Activated naive CD4-positive, alpha-beta T cell treated with Interleukin-2 at 50 U/mL for 16 hours (primary cell): Measurements from ENCODE around the gene SRGAP2B.
"Not testable (repeated sequence)": the region's sequence is repeated elsewhere in the genome, so short reads cannot be mapped to it uniquely, and the experiment has no call there.

ENCODE experiments used
- DNase-seq: peaks from one replicate; pipeline ENCODE4 v3.0.0-alpha.2; 2020

Gene SRGAP2B

GRCh38 chr1:145082483-145083255 lies 12.5 kb downstream of the SRGAP2B start:
- DNase-seq = not testable (repeated sequence)

- DNase-seq = not testable (repeated sequence)
Measured at GRCh38 chr1:145080193-145080592, 14.9 kb downstream of the SRGAP2B start.

- not testable (repeated sequence) for DNase-seq
Measured at GRCh38 chr1:145079737-145080136, 15.4 kb downstream of the SRGAP2B start.

DNA sequence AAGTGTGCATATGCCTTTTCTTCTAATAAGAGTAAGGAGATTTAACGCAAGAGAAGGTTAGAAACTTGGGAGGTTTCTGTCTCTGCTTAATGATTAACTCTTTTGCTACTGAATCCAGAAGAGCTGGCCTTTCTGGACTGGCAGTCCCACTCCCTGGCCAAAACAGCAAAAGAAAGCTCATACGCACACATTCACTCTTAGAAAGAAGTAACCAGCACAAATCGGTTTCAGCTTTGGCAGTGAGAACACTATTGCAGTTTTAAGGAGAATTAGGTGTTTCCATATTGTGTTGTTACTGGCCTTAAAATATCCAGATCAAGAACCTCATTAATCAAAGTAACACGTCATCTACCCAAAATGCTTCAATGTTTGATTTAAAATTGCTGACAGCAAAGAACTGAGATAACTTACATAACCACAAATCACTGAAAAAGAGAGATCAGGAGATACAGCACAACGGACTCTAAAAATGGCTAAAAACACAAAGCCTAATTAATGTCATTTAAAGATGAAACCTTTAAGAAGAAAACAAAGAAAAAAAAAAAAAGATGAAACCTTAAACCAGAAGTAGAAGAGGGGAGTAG lies 16.2 kb downstream of the SRGAP2B start:
- not testable (repeated sequence) for DNase-seq

DNA sequence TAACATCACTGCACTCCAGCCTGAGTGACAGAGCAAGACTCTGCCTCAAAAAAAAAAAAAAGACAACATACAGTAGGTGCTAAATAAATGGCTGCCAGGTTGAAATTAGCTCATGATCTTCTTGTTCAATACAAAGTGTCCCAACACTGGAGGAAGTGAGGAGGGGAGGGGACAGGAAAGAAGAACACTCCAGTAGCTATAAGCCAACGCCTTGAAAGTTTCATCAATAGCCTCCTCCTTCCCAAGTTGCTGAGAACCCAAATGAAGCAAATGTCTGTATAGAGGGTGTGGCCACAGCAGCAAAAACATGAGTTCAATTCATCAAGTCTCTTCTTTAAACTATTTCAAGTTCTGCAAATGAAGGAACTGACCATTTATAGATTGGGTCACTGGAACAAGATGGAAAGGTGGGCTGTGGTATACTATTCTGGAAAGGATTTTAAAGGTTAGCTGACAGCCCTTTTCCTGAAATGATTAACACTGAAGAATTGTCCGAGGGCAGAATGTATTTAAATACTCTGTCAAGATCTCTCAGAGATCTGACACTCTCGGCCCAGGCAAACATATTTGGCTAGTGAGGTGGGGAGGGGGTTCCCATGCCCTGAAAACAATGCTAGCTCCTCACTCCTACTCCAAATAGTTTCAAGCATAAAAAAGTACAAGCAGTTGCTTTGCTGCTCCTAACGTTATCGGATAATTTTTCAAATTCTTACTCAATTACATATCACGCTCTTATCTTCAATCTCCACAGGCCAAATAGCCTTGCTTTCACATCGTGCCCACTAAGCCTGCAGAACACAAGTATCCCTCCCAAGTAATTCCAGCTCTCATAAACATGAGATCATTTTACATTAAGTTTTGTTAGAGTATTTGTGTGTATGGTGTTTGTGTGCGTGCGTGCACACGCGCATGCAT lies 17.0 kb downstream of the SRGAP2B start:
- not testable (repeated sequence) for DNase-seq

DNA sequence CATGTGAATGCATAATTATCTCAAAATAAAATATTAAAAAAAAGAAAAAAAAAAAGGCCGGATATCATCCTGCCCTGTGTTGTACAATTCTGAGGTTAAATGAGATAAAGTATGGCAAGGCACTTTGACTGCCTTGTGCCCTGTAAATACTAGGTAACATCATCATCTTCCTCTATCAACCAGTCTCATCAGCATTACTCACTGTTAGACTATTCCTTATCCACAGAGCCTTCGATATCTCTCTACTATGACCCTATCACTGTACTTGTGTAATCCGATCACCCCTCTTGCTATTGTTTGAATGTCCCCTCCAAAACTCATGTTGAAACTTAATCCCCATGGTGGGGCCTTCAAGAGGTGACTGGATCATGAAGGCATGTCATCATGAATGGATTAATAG lies 18.3 kb downstream of the SRGAP2B start:
- DNase-seq = not testable (repeated sequence)

DNA sequence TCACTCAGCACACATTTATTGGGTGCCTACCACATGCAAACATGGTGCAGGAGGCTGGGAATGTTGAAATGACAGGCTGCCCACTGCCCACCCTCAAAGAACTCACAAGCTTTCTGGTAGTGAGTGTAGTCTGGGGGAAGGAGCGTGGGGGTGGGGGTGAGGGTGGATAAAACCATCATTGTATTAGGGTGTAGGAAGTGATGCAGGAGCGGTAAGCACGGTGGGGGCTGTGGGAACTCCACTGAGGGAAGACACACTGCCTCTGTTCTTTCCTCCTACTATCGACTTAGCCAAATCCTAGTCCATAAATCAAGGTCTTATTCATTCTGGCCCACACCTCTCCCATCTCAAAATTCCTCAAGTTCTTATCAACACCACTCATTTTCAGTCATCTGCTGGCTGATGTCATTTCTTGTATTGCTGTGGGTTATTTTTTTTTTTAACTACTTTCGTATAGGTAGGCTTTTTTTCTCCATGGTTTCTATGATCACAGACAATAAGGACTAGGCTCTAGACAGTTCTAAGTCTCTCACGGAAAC lies 21.0 kb downstream of the SRGAP2B start:
- not testable (repeated sequence) for DNase-seq

- not testable (repeated sequence) for DNase-seq
Measured at GRCh38 chr1:145071569-145071968, 23.6 kb downstream of the SRGAP2B start.

- DNase-seq = not testable (repeated sequence)
Measured at GRCh38 chr1:145066486-145066885, 28.6 kb downstream of the SRGAP2B start.

GRCh38 chr1:145065194-145065826 lies 29.8 kb downstream of the SRGAP2B start:
- not testable (repeated sequence) for DNase-seq

DNA sequence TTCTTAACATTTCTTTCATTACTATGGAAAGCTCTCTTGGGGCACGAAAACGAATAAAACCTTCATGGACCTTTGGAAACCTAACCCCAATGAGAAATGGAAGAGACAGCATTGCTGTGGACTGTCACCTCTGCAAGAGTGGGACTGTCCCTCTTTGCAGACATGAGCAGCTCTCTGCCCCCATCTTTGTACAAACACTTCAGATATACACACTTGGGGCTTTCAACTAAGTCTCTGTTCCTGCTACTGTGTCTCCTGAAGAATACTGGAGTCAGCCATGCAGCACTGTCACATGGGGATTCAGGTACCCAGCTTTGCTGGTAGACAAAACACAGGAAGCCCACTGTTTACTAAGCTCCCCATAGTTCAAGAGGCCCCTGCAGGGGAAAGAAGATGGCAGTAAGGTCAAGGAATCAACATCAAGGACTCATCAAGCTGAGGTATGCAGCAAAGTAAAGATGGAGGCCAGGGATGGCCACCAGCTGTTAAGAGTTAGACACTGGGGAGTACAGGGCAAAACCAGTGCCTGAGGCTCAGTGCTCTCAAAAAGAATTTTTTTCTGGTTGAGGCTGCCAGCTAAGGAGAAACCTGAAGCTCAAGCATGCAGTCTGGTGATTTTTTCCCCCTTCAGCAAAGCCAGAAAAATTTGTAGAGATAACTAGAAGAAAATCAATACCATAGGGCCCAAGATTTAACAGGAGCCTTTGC lies 31.0 kb downstream of the SRGAP2B start:
- not testable (repeated sequence) for DNase-seq

DNA sequence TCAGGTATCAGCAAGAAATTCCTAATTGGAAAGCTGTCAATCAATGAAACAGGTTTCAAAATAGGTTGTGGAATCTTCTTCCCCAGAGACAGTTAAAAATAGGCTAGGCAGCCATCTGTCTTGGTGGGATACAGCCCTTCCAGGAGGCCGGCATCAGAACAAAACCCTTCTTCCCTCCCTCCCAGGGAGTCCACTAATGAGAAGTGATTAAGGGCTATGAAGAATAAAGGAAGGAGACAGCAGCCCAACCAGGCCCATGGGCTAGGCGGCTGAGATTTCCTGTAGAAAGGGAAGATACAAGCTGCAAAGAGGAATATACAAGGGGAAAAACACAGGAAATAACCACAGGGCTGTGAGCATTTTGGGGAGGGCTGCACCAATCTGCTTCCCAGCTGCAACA lies 31.8 kb downstream of the SRGAP2B start:
- not testable (repeated sequence) for DNase-seq

DNA sequence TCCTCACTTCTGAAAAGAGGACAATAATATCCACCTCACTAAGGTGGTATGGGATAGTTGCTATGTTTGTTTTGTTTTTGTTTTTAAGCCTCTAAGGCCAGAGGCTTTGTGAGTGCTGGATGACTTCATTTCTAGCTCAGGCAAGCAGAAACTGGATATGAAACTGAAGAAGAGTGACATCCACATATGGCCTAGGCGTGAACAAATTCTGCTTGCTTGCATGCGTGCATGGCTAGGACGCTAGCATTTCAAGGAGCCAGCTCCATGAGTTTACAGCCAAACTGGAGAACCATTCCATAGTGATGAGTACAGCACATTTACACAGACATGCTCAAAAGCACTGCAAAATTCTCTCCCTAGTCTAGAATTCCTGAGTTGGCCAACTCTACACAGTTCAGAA lies 36.9 kb downstream of the SRGAP2B start:
- not testable (repeated sequence) for DNase-seq

GRCh38 chr1:145055217-145055760 lies 39.8 kb downstream of the SRGAP2B start:
- not testable (repeated sequence) for DNase-seq

- not testable (repeated sequence) for DNase-seq
Measured at GRCh38 chr1:145053428-145053827, 41.7 kb downstream of the SRGAP2B start.

- DNase-seq = not testable (repeated sequence)
Measured at GRCh38 chr1:145052019-145052776, 42.9 kb downstream of the SRGAP2B start.

DNA sequence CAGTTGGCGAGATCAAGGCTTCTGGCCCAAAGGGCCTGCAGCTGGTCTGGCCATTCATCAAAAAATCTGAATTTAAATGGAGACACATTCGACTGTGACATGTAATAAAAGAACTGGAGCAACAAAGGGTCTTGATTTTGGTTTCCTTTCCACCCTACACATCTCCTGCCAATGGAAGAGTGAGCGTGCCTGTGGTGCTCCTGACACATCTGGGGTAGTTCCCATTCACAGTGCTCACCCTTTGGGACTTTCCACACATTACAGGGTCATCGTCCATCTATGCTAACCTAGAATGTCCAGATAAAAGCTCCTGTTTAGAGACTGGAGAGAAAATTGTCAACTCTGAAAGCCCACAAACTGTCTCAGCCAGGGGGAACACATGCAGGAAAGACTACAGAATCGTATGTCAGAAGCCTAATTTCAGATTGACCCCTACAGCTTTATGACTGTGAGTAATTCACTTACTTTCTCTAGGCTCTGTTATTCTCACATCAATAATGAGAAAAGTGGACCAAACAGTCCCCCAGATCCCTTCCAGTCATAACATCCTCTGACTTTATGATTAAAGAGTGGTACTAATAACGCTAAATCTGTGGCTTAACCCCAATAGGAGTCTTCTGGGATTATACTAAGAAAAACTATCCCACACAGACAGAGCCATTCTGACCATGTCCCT lies 46.8 kb downstream of the SRGAP2B start:
- not testable (repeated sequence) for DNase-seq

GRCh38 chr1:145047553-145047952 lies 47.6 kb downstream of the SRGAP2B start:
- not testable (repeated sequence) for DNase-seq

GRCh38 chr1:145045571-145046273 lies 49.4 kb downstream of the SRGAP2B start:
- DNase-seq = not testable (repeated sequence)
